Breast epithelium (tissue), 3 donors: ENCODE measurements around the gene PRKD2.

Experiments
- POLR2AphosphoS5 ChIP-seq, 3 donors: sonication (generic); formaldehyde crosslinking; IDR thresholded peaks; one replicate each; pipeline ENCODE4 v1.6.1; 2017; ENCODE audit warnings: antibody characterized with exemption in 3 of 3
- TF ChIP-seq, protein P1 (sequence below), 3 donors: fragments of 450-650 bp; IDR thresholded peaks; one replicate each; pipeline ENCODE4 v1.5.1; 2016 to 2017; ENCODE audit warnings: antibody characterized with exemption in 3 of 3, mild to moderate bottlenecking in 3 of 3, moderate library complexity in 3 of 3

GRCh38 chr19:46660551-46661019, 56.3 kb downstream of the PRKD2 start:
- TF ChIP-seq, protein P1, sequence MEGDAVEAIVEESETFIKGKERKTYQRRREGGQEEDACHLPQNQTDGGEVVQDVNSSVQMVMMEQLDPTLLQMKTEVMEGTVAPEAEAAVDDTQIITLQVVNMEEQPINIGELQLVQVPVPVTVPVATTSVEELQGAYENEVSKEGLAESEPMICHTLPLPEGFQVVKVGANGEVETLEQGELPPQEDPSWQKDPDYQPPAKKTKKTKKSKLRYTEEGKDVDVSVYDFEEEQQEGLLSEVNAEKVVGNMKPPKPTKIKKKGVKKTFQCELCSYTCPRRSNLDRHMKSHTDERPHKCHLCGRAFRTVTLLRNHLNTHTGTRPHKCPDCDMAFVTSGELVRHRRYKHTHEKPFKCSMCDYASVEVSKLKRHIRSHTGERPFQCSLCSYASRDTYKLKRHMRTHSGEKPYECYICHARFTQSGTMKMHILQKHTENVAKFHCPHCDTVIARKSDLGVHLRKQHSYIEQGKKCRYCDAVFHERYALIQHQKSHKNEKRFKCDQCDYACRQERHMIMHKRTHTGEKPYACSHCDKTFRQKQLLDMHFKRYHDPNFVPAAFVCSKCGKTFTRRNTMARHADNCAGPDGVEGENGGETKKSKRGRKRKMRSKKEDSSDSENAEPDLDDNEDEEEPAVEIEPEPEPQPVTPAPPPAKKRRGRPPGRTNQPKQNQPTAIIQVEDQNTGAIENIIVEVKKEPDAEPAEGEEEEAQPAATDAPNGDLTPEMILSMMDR (IDR thresholded peaks at IDR 0.05), result no peak
- TF ChIP-seq POLR2AphosphoS5 (IDR thresholded peaks at IDR 0.05), result no peak
